HepG2 (cell line): Measurements from ENCODE around the gene CELF2. TPM values are rescaled to one million over a fixed set of nuclear protein-coding genes. Genes with fewer than 3 reads are reported as not detected.

Experiments used
- ATAC-seq: fragments of 200-7000 bp; cut with Tn5 transposase; 3 replicates; pipeline ENCODE4 v1.9.1; 2020; ENCODE audit warnings: mild to moderate bottlenecking, moderate library complexity
- BruUV-seq: library from RNA; stranded (reverse); fragments of 400-500 nt; replicated peaks from 2 replicates; lab custom pipeline; 2021; lab: Mats Ljungman, UMichigan
- CTCF ChIA-PET: fragments of 300-600 bp; formaldehyde crosslinking; extraction: SDS; loops from one replicate; lab custom pipeline; 2021; ENCODE audit warnings: low total read pairs, inconsistent platforms, low intra/inter-chr PET ratio; lab: Yijun Ruan, JAX
- POLR2A ChIA-PET: fragments of 350-600 bp; sonication (Branson Sonifier 250); formaldehyde crosslinking; loops from one replicate; lab custom pipeline; 2020; ENCODE audit warnings: antibody characterized with exemption, inconsistent platforms; lab: Yijun Ruan, JAX
- DNase-seq: peaks from one replicate; pipeline ENCODE4 v3.0.0-alpha.2; 2015; ENCODE audit warnings: low spot score
- FAIRE-seq: peaks from 3 replicates; lab custom pipeline; 2011; peaks lifted over from hg19 to GRCh38; lab: Jason Lieb, UNC
- H2AFZ ChIP-seq: one replicate; pipeline ENCODE4 v1.6.1; 2011; ENCODE audit warnings: low read length, inconsistent platforms
- H3K27ac ChIP-seq: fragments of 300-600 bp; 3 replicates; pipeline ENCODE4 v1.8.0; 2011; ENCODE audit warnings: mixed run types, mild to moderate bottlenecking, mixed read lengths, low read length, inconsistent platforms; ENCODE audit not compliant: insufficient read depth; ENCODE audit errors: extremely low read length
- H3K27me3 ChIP-seq, 2 experiments: fragments of 200-600 bp in 1 of 2; 2 replicates in 1 of 2; 3 replicates in 1 of 2; pipeline versions ENCODE4 v1.6.0 to v1.8.0; 2011; ENCODE audit warnings: low read length in 2 of 2, mild to moderate bottlenecking in 2 of 2, moderate library complexity in 2 of 2, inconsistent platforms in 1 of 2; ENCODE audit not compliant: insufficient read depth in 2 of 2, control insufficient read depth in 1 of 2
- H3K36me3 ChIP-seq, 2 experiments: fragments of 200-600 bp in 1 of 2; replicated peaks in 1 of 2; 2 replicates in 1 of 2; 3 replicates in 1 of 2; pipeline versions ENCODE4 v1.5.1 to v1.8.0; 2011; ENCODE audit warnings: low read length in 2 of 2, inconsistent platforms in 1 of 2; ENCODE audit not compliant: insufficient read depth in 2 of 2, control insufficient read depth in 1 of 2
- H3K4me1 ChIP-seq: 2 replicates; pipeline ENCODE4 v1.5.1; 2012; ENCODE audit warnings: low read length, inconsistent platforms; ENCODE audit not compliant: insufficient read depth
- H3K4me2 ChIP-seq: 2 replicates; pipeline ENCODE4 v1.6.0; 2011; ENCODE audit warnings: low read depth, low read length, inconsistent platforms
- H3K4me3 ChIP-seq, 3 experiments: fragments of 200-600 bp in 1 of 3; sonication (generic), shearing (Covaris generic) in 1 of 3; replicated peaks in 1 of 3; 2 replicates each; pipeline ENCODE4 v1.5.1; 2011 to 2016; ENCODE audit warnings: low read length in 3 of 3, inconsistent platforms in 2 of 3, low read depth in 2 of 3, mild to moderate bottlenecking in 2 of 3, control low read depth in 1 of 3, mixed read lengths in 1 of 3; ENCODE audit not compliant: insufficient read depth in 1 of 3
- H3K79me2 ChIP-seq: one replicate; pipeline ENCODE4 v1.6.1; 2011; ENCODE audit warnings: low read length, inconsistent platforms; ENCODE audit not compliant: insufficient read depth
- H3K9ac ChIP-seq: 2 replicates; pipeline ENCODE4 v1.6.0; 2011; ENCODE audit warnings: mild to moderate bottlenecking, low read depth, low read length, inconsistent platforms; ENCODE audit not compliant: insufficient read depth
- H3K9me3 ChIP-seq: 2 replicates; pipeline ENCODE4 v1.5.1; 2012; ENCODE audit warnings: mild to moderate bottlenecking, low read length
- H4K20me1 ChIP-seq: 2 replicates; pipeline ENCODE4 v1.6.0; 2011; ENCODE audit warnings: inconsistent platforms, mild to moderate bottlenecking, low read length, moderate library complexity; ENCODE audit not compliant: insufficient read depth
- CBX5 ChIP-seq: sonication (generic); formaldehyde crosslinking; IDR thresholded peaks from 2 replicates; pipeline ENCODE4 v1.4.0; 2020; ENCODE audit warnings: missing genetic modification reagents, borderline replicate concordance
- FOXA1 ChIP-seq, 2 experiments: fragments of 450-650 bp in 1 of 2; sonication (generic) in 1 of 2; formaldehyde crosslinking in 1 of 2; IDR thresholded peaks; 2 replicates each; pipeline versions ENCODE4 v1.4.0 to v1.6.1; 2016 to 2020; ENCODE audit warnings: missing genetic modification reagents in 1 of 2
- KDM5A ChIP-seq: fragments of 200-600 bp; sonication (generic); IDR thresholded peaks from 2 replicates; pipeline ENCODE4 v1.7.0; 2018; ENCODE audit warnings: antibody characterized with exemption, mild to moderate bottlenecking, low read length, borderline replicate concordance
- KMT2A ChIP-seq: sonication (generic); formaldehyde crosslinking; IDR thresholded peaks from 2 replicates; pipeline ENCODE4 v1.4.0; 2020; ENCODE audit warnings: missing genetic modification reagents
- NFYB ChIP-seq: sonication (generic); formaldehyde crosslinking; IDR thresholded peaks from 2 replicates; pipeline ENCODE4 v1.4.0; 2020; ENCODE audit warnings: missing genetic modification reagents
- SOX5 ChIP-seq: IDR thresholded peaks from 2 replicates; pipeline ENCODE4 v1.6.1; 2016; ENCODE audit warnings: borderline replicate concordance
- ZFP82 ChIP-seq: sonication (generic); formaldehyde crosslinking; IDR thresholded peaks from 2 replicates; pipeline ENCODE4 v1.5.1; 2020; ENCODE audit warnings: mild to moderate bottlenecking, missing genetic modification reagents, borderline replicate concordance
- ZHX2 ChIP-seq, 2 experiments: sonication (generic) in 1 of 2; formaldehyde crosslinking in 1 of 2; IDR thresholded peaks; 2 replicates each; pipeline versions ENCODE4 v1.6.1 to v1.9.0; 2014 to 2022; ENCODE audit warnings: antibody characterized with exemption in 1 of 2, borderline replicate concordance in 1 of 2, inconsistent platforms in 1 of 2, low read depth in 1 of 2, missing genetic modification reagents in 1 of 2
- ZNF878 ChIP-seq: sonication (generic); formaldehyde crosslinking; IDR thresholded peaks from 2 replicates; pipeline ENCODE4 v1.8.1; 2023; ENCODE audit warnings: mild to moderate bottlenecking, missing genetic modification reagents, moderate library complexity
- WGBS: methylation state at CpG from one replicate; pipeline ENCODE4 v1.1.6; 2017; ENCODE audit warnings: low lambda C conversion rate; 5-methylcytosine and 5-hydroxymethylcytosine counted together
- in situ Hi-C: cut with HindIII; loops from 2 replicates; pipeline ENCODE4 v1.10.0; 2017; ENCODE audit warnings: low pct_unique_long_range_greater_than_20kb; ENCODE audit not compliant: extremely low pct_ligation_motif_present
- intact Hi-C: fragments of 100-400 bp; cut with micrococcal nuclease; formaldehyde crosslinking; loops from one replicate; pipeline ENCODE4 v1.10.0; 2022; ENCODE audit not compliant: unreplicated experiment
- polyA plus RNA-seq, 8 experiments: library from polyadenylated mRNA; depleted of rRNA in 3 of 8; stranded (reverse) in 7 of 8; unstranded in 1 of 8; fragments of >200 nt; fragmentation: Illumina TruSeq in 4 of 8; extraction: Trizol in 4 of 8; gene quantifications; 2 replicates each; pipeline versions ENCODE4 v1.2.1 to v1.2.3, GENCODE V29; 2011 to 2016; ENCODE audit warnings: low read depth in 4 of 8, missing spikeins in 1 of 8, mixed read lengths in 1 of 8; ENCODE audit not compliant: insufficient read depth in 1 of 8
- total RNA-seq, 5 experiments: library from RNA; depleted of rRNA; stranded (reverse); fragments of >200 nt; fragmentation: Illumina TruSeq; extraction: Trizol; gene quantifications; 2 replicates each; pipeline ENCODE4 v1.2.3, GENCODE V29; 2016; ENCODE audit warnings: low read depth in 1 of 5

CELF2 gene
- total and polyA plus RNA-seq, 2 of the 13 experiments (the other 11 are each of a cell fraction or from before 2014, with no cell fraction given) = not detected

- Histone ChIP-seq H3K79me2 (no peaks in the 10 kb centered on the region), H3K9ac (no peak overlapping the region), H3K4me3 (no peak overlapping the region), H3K9me3 (no peaks in the 10 kb centered on the region), H3K27ac (no peak overlapping the region), H3K4me2 (no peak overlapping the region), H2AFZ (no peak overlapping the region), H3K4me1 (no peaks in the 10 kb centered on the region), H3K36me3 (no peaks in the 10 kb centered on the region), H4K20me1 (no peaks in the 10 kb centered on the region), H3K27me3 (0 out of 5 replicates have a peak, but pooled peaks cover 0 to 1% of the 10 kb centered on the region in 2 experiments)
- no peak for TF ChIP-seq KMT2A (CRISPR knock-in tag)
- no peak for TF ChIP-seq ZNF878 (CRISPR knock-in tag)
- TF ChIP-seq FOXA1 (IDR thresholded peaks at IDR 0.05) = no peak
- no peak for TF ChIP-seq FOXA1 (CRISPR knock-in tag; IDR thresholded peaks at IDR 0.05)
- TF ChIP-seq ZHX2 (IDR thresholded peaks at IDR 0.05; ENCODE audit: low read depth) = no peak
- no peak for TF ChIP-seq ZHX2 (CRISPR knock-in tag; IDR thresholded peaks at IDR 0.05; ENCODE audit: borderline replicate concordance)
- TF ChIP-seq SOX5 (CRISPR knock-in tag) = no peak
- TF ChIP-seq CBX5 (CRISPR knock-in tag) = no peak
- no peak for TF ChIP-seq ZFP82
- TF ChIP-seq KDM5A = no peak
- TF ChIP-seq NFYB = no peak
- CTCF ChIA-PET = no interaction called here
- 32% methylated on average over 15 of the region's 15 CpGs for WGBS
- FAIRE-seq = no peak
- intact Hi-C loops (no loop called here), in situ Hi-C loops (no loop called here)
- ATAC-seq = no peak
- POLR2A ChIA-PET = no interaction called here
- no peak for DNase-seq
- BruUV-seq = no TSS peak
Measured at GRCh38 chr10:11004144-11005077, 13.3 kb upstream of the CELF2 start.
